ENCODE results near the gene FLACC1.

FLACC1 gene

GRCh38 chr2:201275069-201275468 lies 82.1 kb downstream of the FLACC1 start:
- no peak for DNase-seq

- no peak for DNase-seq
Observed at GRCh38 chr2:201273330-201273983, 83.7 kb downstream of the FLACC1 start.

GRCh38 chr2:201271917-201272316 lies 85.2 kb downstream of the FLACC1 start:
- no peak for DNase-seq

GRCh38 chr2:201270293-201271001 lies 86.7 kb downstream of the FLACC1 start:
- DNase-seq = no peak

GRCh38 chr2:201269764-201270163 lies 87.4 kb downstream of the FLACC1 start:
- no peak for DNase-seq

GRCh38 chr2:201267278-201268030 lies 89.7 kb downstream of the FLACC1 start:
- DNase-seq = no peak

GRCh38 chr2:201266629-201267028 lies 90.5 kb downstream of the FLACC1 start:
- DNase-seq = no peak

GRCh38 chr2:201264472-201265173 lies 92.5 kb downstream of the FLACC1 start:
- DNase-seq = no peak

GRCh38 chr2:201263779-201264178 lies 93.4 kb downstream of the FLACC1 start:
- DNase-seq = no peak

GRCh38 chr2:201262718-201263117 lies 94.4 kb downstream of the FLACC1 start:
- no peak for DNase-seq

- DNase-seq = no peak
Observed at GRCh38 chr2:201261906-201262305, 95.2 kb downstream of the FLACC1 start.

GRCh38 chr2:201261471-201261870 lies 95.7 kb downstream of the FLACC1 start:
- no peak for DNase-seq

GRCh38 chr2:201260302-201260800 lies 96.8 kb downstream of the FLACC1 start, which contains the start of gene CASP8:
Gene CASP8 (plus strand): TSS chr2:201260536. CDS start chr2:201266487, 5,951 bp downstream.
- no peak for DNase-seq

- no peak for DNase-seq
Observed at GRCh38 chr2:201258666-201259615, 98.2 kb downstream of the FLACC1 start.

GRCh38 chr2:201257956-201258665 lies 99.0 kb downstream of the FLACC1 start:
- no peak for DNase-seq

- no peak for DNase-seq
Observed at GRCh38 chr2:201257381-201257955, 99.7 kb downstream of the FLACC1 start.

- DNase-seq = no peak
Observed at GRCh38 chr2:201256082-201256481, 101.1 kb downstream of the FLACC1 start.

GRCh38 chr2:201255408-201256033 lies 101.6 kb downstream of the FLACC1 start:
- DNase-seq = no peak

GRCh38 chr2:201254081-201254730 lies 102.9 kb downstream of the FLACC1 start:
- DNase-seq = no peak

- no peak for DNase-seq
Observed at GRCh38 chr2:201250741-201251140, 106.4 kb downstream of the FLACC1 start.
